IPS DF 6.9 (cell line): ENCODE results near the gene OAS1.

Experiments
- DNase-seq: peaks from one replicate; pipeline ENCODE4 v3.0.0-alpha.2; 2013; ENCODE audit warnings: low read depth, low spot score
- H3K27ac ChIP-seq: one replicate; pipeline ENCODE4 v1.5.1; 2013; ENCODE audit warnings: low read length, control low read depth
- H3K27me3 ChIP-seq: 2 replicates; pipeline ENCODE4 v1.6.1; 2013; ENCODE audit warnings: mild to moderate bottlenecking, low read length; ENCODE audit not compliant: control insufficient read depth, insufficient read depth
- H3K36me3 ChIP-seq: 2 replicates; pipeline ENCODE4 v1.6.1; 2013; ENCODE audit warnings: low read length; ENCODE audit not compliant: control insufficient read depth, insufficient read depth
- H3K4me1 ChIP-seq: 2 replicates; pipeline ENCODE4 v1.6.1; 2013; ENCODE audit warnings: low read length; ENCODE audit not compliant: control insufficient read depth, insufficient read depth
- H3K4me3 ChIP-seq: 2 replicates; pipeline ENCODE4 v1.5.1; 2013; ENCODE audit warnings: mild to moderate bottlenecking, low read length
- H3K9me3 ChIP-seq: 2 replicates; pipeline ENCODE4 v1.6.1; 2013; ENCODE audit warnings: low read length, inconsistent platforms; ENCODE audit not compliant: control insufficient read depth, insufficient read depth
- WGBS: extraction: QIAGEN DNeasy Blood & Tissue Kit; methylation state at CpG from one replicate; pipeline ENCODE4 v1.1.7; 2013; ENCODE audit warnings: mixed read lengths, missing lambda C conversion rate; ENCODE audit not compliant: insufficient read length, insufficient coverage; 5-methylcytosine and 5-hydroxymethylcytosine counted together

Gene OAS1

DNA sequence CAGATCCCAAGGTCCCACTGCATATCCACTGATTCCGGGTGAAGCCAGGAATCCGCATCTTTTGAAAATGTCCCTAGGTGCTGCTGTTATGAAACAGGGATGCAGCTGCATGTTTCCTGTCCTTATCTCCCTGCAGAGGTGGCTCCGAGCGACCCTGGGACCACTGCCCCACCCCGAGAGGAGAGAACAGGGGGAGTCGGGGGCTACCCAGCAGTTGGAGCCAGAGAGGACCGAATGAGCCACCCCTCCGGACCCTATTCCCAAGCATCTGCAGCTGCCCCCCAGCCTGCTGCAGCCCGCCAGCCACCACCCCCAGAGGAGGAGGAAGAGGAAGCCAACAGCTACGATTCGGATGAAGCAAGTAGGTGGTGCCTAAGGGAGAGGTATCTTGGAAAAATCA lies 30.3 kb upstream of the OAS1 start:
- Histone ChIP-seq H3K4me1 (no peaks in the 10 kb centered on the region; the same call in 1 of the 2 replicates), H3K36me3 (no peaks in the 10 kb centered on the region), H3K4me3 (no peak overlapping the region), H3K9me3 (no peaks in the 10 kb centered on the region), H3K27ac (no peak overlapping the region), H3K27me3 (no peaks in the 10 kb centered on the region)
- WGBS: no CpG with 5 or more reads among the region's 11 CpGs
- no peak for DNase-seq

GRCh38 chr12:112877006-112877405 lies 29.8 kb upstream of the OAS1 start:
- Histone ChIP-seq H3K4me1 (no peaks in the 10 kb centered on the region; the same call in 1 of the 2 replicates), H3K27me3 (no peaks in the 10 kb centered on the region), H3K36me3 (no peaks in the 10 kb centered on the region), H3K4me3 (no peak overlapping the region), H3K27ac (no peak overlapping the region), H3K9me3 (no peaks in the 10 kb centered on the region)
- no CpG with 5 or more reads among the region's 4 CpGs for WGBS
- DNase-seq: no peak

DNA sequence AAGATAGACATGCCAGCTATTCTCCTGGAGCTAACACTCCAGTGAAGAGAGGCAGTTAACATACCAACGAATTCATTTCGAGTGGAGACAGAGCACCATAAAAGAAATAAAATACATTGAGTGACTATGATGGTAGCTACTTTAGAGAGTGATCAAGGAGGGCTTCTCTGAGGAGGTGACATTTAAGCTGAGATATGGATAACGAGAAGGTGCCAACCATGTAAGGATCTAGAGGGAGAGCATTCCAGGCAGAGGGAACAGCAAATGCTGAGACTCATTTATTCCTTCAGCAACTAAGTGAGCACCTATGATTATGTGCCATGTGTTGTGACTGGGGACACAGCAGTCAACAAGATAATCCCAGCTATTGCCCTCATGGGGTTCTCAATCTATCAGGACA lies 28.3 kb upstream of the OAS1 start:
- DNase-seq: no peak
- WGBS: no CpG with 5 or more reads among the region's 3 CpGs
- no peaks in the 10 kb centered on the region; the same call in 1 of the 2 replicates for H3K4me1 ChIP-seq
- H3K36me3 ChIP-seq: no peaks in the 10 kb centered on the region
- no peaks in the 10 kb centered on the region for H3K9me3 ChIP-seq
- no peak overlapping the region for H3K4me3 ChIP-seq
- no peaks in the 10 kb centered on the region for H3K27me3 ChIP-seq
- H3K27ac ChIP-seq: no peak overlapping the region

GRCh38 chr12:112879191-112879705 lies 27.5 kb upstream of the OAS1 start:
- Histone ChIP-seq H3K36me3 (no peaks in the 10 kb centered on the region), H3K27ac (no peak overlapping the region), H3K4me1 (no peaks in the 10 kb centered on the region; the same call in 1 of the 2 replicates), H3K27me3 (no peaks in the 10 kb centered on the region), H3K4me3 (no peak overlapping the region), H3K9me3 (no peaks in the 10 kb centered on the region)
- no CpG with 5 or more reads among the region's 8 CpGs for WGBS
- DNase-seq: no peak

DNA sequence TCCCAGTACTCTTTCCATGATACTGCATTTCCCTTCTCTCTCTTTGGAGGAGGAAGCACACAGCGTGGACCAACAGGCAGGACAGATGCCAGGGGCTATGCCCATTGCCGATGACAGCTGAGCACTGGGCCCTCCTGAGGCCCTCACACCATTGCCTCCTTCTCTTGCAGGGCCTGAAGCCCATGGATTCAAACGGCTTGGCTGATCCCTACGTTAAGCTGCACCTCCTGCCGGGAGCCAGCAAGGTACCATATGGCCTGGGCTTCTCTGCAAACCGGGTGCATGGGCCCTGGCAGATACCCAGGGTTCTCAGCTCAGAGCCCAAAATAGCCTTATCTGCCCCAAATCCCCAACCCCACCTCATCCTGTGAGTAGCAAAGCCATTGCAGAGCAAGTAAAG lies 25.2 kb upstream of the OAS1 start:
- no peaks in the 10 kb centered on the region; the same call in 1 of the 2 replicates for H3K4me1 ChIP-seq
- no peaks in the 10 kb centered on the region for H3K36me3 ChIP-seq
- WGBS: no CpG with 5 or more reads among the region's 6 CpGs
- no peak for DNase-seq
- H3K27ac ChIP-seq: no peak overlapping the region
- no peaks in the 10 kb centered on the region for H3K9me3 ChIP-seq
- no peak overlapping the region for H3K4me3 ChIP-seq
- no peaks in the 10 kb centered on the region for H3K27me3 ChIP-seq

DNA sequence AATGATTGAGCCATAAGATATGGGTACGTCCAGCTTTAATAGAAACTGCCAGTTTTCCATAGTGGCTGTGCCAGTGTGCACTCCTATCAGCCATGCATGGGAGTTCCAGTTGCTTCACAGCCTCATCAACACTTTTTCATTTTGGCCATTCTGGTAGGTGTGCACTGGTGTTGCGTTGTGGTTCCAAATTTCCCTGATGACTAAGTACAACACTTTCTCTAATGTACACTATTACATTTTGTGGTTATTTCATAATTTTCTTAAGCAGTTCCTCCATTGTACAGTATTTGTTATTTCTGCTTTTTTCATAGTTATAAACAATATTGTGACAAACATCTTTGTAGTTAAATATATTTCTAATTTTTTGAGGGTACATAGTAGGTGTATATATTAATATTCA lies 21.5 kb upstream of the OAS1 start:
- Histone ChIP-seq H3K9me3 (no peaks in the 10 kb centered on the region), H3K27me3 (no peaks in the 10 kb centered on the region; the same call in 1 of the 2 replicates), H3K27ac (no peak overlapping the region), H3K36me3 (no peaks in the 10 kb centered on the region), H3K4me1 (no peaks in the 10 kb centered on the region), H3K4me3 (no peak overlapping the region)
- no CpG with 5 or more reads among the region's 2 CpGs for WGBS
- DNase-seq: no peak

DNA sequence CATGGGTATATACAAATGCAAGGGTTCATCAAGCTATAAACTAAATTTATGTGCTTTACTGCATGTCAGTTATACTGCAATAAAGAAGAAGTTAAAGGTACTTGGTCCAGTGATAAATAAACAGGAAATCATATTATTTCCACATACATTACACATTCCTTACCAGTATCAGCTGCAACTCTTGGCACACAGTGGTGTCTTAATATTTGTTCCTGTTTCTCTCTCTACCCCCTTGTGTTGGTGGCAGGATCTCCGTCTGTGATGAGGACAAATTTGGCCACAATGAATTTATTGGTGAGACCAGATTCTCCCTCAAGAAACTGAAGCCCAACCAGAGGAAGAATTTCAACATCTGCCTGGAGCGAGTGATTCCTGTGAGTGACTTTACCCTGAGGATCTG lies 19.2 kb upstream of the OAS1 start:
- DNase-seq: no peak
- Histone ChIP-seq H3K9me3 (no peaks in the 10 kb centered on the region), H3K4me1 (no peaks in the 10 kb centered on the region), H3K4me3 (no peak overlapping the region), H3K27ac (no peak overlapping the region), H3K27me3 (no peaks in the 10 kb centered on the region; the same call in 1 of the 2 replicates), H3K36me3 (no peaks in the 10 kb centered on the region)
- no CpG with 5 or more reads among the region's 2 CpGs for WGBS

DNA sequence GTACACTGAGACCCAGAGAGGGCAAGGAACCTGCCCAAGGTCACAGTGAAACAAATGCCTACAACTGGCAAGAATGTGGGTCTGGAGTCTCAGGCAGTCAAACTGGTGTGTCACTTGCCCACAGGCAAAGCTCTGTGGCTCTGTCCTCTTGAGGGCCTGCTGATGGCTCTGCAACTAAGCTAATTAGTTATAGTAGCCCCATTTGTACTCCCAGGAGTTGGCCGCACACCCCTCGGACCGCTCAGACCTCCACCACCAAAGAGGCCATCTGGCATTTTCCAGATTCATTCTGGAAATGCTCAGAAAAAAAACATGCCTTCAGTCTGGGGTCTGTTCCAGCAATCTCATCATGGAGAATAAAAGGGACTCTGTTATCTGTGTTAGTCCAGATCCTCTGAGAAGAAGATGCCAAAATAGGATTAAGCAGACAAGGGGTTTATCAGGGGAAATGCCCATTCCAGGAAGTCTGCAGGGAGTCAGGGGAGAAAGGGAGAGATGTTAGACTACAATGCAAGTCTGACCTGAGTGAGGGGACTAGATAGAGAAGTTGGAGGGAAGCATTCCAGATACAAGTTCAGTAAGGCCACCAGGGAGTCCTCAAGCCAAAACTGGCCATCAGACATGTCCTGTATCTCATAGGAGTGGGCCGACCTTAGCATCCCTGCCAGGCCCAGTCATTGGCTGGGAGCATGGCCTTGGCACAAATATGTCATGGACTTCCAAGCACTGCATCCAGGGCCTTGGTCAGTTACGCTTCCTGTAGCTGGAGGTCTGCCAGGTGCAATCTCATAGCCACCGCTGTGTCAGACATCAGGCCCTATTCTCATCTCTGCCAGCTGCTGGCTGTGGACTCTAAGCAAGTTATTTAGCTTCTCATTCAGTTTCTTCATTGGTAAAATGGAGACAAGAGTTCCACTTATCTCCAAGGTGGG lies 15.4 kb upstream of the OAS1 start:
- WGBS: no CpG with 5 or more reads among the region's 6 CpGs
- H3K36me3 ChIP-seq: no peaks in the 10 kb centered on the region
- no peak for DNase-seq
- H3K27me3 ChIP-seq: no peaks in the 10 kb centered on the region; the same call in 1 of the 2 replicates
- H3K4me1 ChIP-seq: no peaks in the 10 kb centered on the region
- H3K27ac ChIP-seq: no peak overlapping the region
- no peaks in the 10 kb centered on the region for H3K9me3 ChIP-seq
- no peak overlapping the region for H3K4me3 ChIP-seq

- WGBS: no CpG with 5 or more reads among the region's 2 CpGs
- Histone ChIP-seq H3K27ac (no peak overlapping the region), H3K36me3 (no peaks in the 10 kb centered on the region), H3K9me3 (no peaks in the 10 kb centered on the region), H3K4me3 (no peak overlapping the region), H3K4me1 (no peaks in the 10 kb centered on the region), H3K27me3 (no peaks in the 10 kb centered on the region; the same call in 1 of the 2 replicates)
- no peak for DNase-seq
These were observed 13.9 kb upstream of the OAS1 start for GRCh38 chr12:112892856-112893255.

GRCh38 chr12:112894128-112894527 lies 12.6 kb upstream of the OAS1 start:
- Histone ChIP-seq H3K4me1 (no peaks in the 10 kb centered on the region), H3K9me3 (no peaks in the 10 kb centered on the region), H3K27me3 (no peaks in the 10 kb centered on the region; the same call in 1 of the 2 replicates), H3K4me3 (no peak overlapping the region), H3K36me3 (no peaks in the 10 kb centered on the region), H3K27ac (no peak overlapping the region)
- no peak for DNase-seq
